Adrenal gland (tissue), 12 donors: ENCODE results near the gene AIFM2. TPM values are rescaled to one million over a fixed set of nuclear protein-coding genes. Genes with fewer than 3 reads are reported as not detected.

Source experiments
- DNase-seq, 7 donors: peaks; one replicate each; pipeline ENCODE4 v3.0.0-alpha.2; 2019 to 2020
- H3K27ac ChIP-seq, 5 donors: fragments of 200-600 bp; sonication (generic) in 4 of 5; 1 replicate in 3 of 5; 2 replicates in 2 of 5; pipeline versions ENCODE4 v1.5.1 to v1.8.0; 2016 to 2020; ENCODE audit warnings: mild to moderate bottlenecking in 1 of 5
- H3K27me3 ChIP-seq: fragments of 200-600 bp; 2 replicates; pipeline ENCODE4 v1.8.0; 2021
- H3K36me3 ChIP-seq, 2 donors: fragments of 200-600 bp; replicated peaks in 1 of 2; 1 replicate in 1 of 2; 2 replicates in 1 of 2; pipeline versions ENCODE4 v1.5.1 to v1.8.0; 2018 to 2022
- H3K4me1 ChIP-seq, 2 donors: fragments of 200-600 bp; replicated peaks in 1 of 2; 1 replicate in 1 of 2; 2 replicates in 1 of 2; pipeline versions ENCODE4 v1.5.1 to v1.8.0; 2018 to 2021
- H3K4me3 ChIP-seq, 4 donors: fragments of 200-600 bp; sonication (generic) in 3 of 4; one replicate each; pipeline ENCODE4 v1.5.1; 2016 to 2018
- H3K9me3 ChIP-seq, 3 donors: fragments of 200-600 bp; sonication (generic) in 1 of 3; replicated peaks in 1 of 3; 1 replicate in 2 of 3; 2 replicates in 1 of 3; pipeline versions ENCODE4 v1.5.1 to v1.8.0; 2016 to 2021
- POLR2A ChIP-seq, 2 donors: fragments of 450-650 bp; IDR thresholded peaks; one replicate each; pipeline ENCODE4 v1.6.1; 2017; ENCODE audit warnings: antibody characterized with exemption in 2 of 2, mild to moderate bottlenecking in 2 of 2, moderate library complexity in 1 of 2
- WGBS, 4 donors: extraction: QIAGEN DNeasy Blood & Tissue Kit in 2 of 4; methylation state at CpG; one replicate each; pipeline versions ENCODE4 v1.1.5 to v1.1.7; 2013 to 2017; 5-methylcytosine and 5-hydroxymethylcytosine counted together
- intact Hi-C, 2 donors: fragments of 100-400 bp; cut with DNase I; formaldehyde crosslinking; loops; one replicate each; pipeline versions ENCODE4 v1.14.1 to v1.15.0; 2022 to 2023
- polyA plus RNA-seq, 3 donors: library from polyadenylated mRNA; stranded (reverse); fragments of 200-250 nt in 2 of 3; fragments of 350-450 nt in 1 of 3; fragmentation: Illumina TruSeq in 1 of 3; extraction: RNeasy Lipid Tissue Mini Kit (QIAGEN cat#74804) in 1 of 3; gene quantifications; one replicate each; pipeline ENCODE4 v1.2.3, GENCODE V29; 2013 to 2014
- total RNA-seq, 9 donors: library from RNA; depleted of rRNA in 4 of 9; stranded (reverse); fragments of >200 nt in 4 of 9; fragments of 120-200 nt in 1 of 9; fragmentation: NEBNext Ultra II Directional in 1 of 9; extraction: Animal tissue kit (Norgen Biotek cat#: 25700) in 1 of 9; gene quantifications; one replicate each; pipeline versions ENCODE4 v1.1.0 to v1.2.4, GENCODE V29; 2013 to 2023
- TF ChIP-seq, protein P1 (sequence below), 6 experiments: fragments of 450-650 bp in 4 of 6; fragments of 200-600 bp in 2 of 6; sonication (generic) in 1 of 6; IDR thresholded peaks; 1 replicate in 5 of 6; 2 replicates in 1 of 6; pipeline versions ENCODE4 v1.5.1 to v1.8.0; 2016 to 2021; ENCODE audit warnings: antibody characterized with exemption in 6 of 6, mild to moderate bottlenecking in 2 of 6, moderate library complexity in 1 of 6
- donor health status: healthy with polysubstance abuse.
- donor health status: Bipolar disorder and iron deficiency.
- donor health status: DM: yes; HTN: yes; CAD: no.
- donor health status: DM: no; HTN: no; CAD: no.
- donor health status: DM: no; HTN: no; CAD: no.
- donor health status: DM: yes; HTN: yes; CAD: no.

AIFM2 gene
- total and polyA plus RNA-seq, 12 donors, result 7.4 to 31.2 (median 12.7) TPM

DNA sequence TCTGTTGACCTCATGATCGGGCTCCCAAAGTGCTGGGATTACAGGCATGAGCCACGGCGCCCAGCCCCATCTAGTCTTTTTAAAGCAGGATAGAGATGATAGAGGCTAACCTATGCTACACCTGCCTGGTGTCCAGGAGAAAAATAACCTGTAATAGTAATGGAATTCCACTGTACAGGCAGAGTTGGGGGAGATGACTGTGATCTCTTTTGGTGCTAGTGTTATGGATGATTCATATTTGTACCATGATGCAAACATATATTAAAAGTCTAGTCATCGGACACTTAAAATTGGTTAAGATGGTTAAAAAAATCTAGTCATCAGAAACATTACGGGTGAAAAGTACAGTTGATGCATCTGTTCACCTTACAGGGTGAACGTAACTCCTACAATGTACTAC, 43.8 kb upstream of the AIFM2 start:
- Histone ChIP-seq H3K27me3 (no peaks in the 10 kb centered on the region), H3K27ac (no peak overlapping the region), H3K9me3 (no peaks in the 10 kb centered on the region), H3K4me1 (peaks cover 0 to 7% of the 10 kb centered on the region in 2 donors), H3K36me3 (no peaks in the 10 kb centered on the region), H3K4me3 (no peak overlapping the region)
- TF ChIP-seq POLR2A (IDR thresholded peaks at IDR 0.05), result no peak
- TF ChIP-seq, protein P1, sequence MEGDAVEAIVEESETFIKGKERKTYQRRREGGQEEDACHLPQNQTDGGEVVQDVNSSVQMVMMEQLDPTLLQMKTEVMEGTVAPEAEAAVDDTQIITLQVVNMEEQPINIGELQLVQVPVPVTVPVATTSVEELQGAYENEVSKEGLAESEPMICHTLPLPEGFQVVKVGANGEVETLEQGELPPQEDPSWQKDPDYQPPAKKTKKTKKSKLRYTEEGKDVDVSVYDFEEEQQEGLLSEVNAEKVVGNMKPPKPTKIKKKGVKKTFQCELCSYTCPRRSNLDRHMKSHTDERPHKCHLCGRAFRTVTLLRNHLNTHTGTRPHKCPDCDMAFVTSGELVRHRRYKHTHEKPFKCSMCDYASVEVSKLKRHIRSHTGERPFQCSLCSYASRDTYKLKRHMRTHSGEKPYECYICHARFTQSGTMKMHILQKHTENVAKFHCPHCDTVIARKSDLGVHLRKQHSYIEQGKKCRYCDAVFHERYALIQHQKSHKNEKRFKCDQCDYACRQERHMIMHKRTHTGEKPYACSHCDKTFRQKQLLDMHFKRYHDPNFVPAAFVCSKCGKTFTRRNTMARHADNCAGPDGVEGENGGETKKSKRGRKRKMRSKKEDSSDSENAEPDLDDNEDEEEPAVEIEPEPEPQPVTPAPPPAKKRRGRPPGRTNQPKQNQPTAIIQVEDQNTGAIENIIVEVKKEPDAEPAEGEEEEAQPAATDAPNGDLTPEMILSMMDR (IDR thresholded peaks at IDR 0.05), result no peak
- intact Hi-C loops, result no loop called here
- DNase-seq, result no peak
- 69 to 92% (median 76%) methylated on average over 5 to 6 of the region's 6 CpGs for WGBS, 4 donors

DNA sequence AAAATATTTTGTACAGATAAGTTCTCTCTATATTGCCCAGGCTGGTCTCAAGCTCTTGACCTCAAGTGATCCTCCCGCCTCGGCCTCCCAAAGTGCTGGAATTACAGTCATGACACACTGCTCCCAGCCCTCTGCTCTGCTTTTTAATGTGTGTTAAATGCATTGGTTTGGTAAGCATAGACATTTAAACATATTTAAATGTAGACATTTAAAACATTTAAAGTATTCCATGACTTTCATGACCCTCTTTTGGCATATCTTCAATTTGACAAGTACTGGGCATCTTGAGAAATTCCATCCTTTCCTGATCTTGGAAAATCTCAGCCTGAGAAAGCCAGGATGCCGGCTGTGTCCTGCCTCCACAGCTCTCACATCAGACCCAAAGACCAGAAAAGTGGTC, 42.9 kb upstream of the AIFM2 start:
- Histone ChIP-seq H3K4me1 (peaks cover 0 to 12% of the 10 kb centered on the region in 2 donors), H3K27ac (no peak overlapping the region), H3K9me3 (no peaks in the 10 kb centered on the region), H3K4me3 (no peak overlapping the region), H3K36me3 (no peaks in the 10 kb centered on the region), H3K27me3 (no peaks in the 10 kb centered on the region)
- 89 to 96% (median 94%) methylated on average over 3 of the region's 3 CpGs for WGBS, 4 donors
- intact Hi-C loops, result no loop called here
- TF ChIP-seq, protein P1 (IDR thresholded peaks at IDR 0.05), result no peak
- no peak for TF ChIP-seq POLR2A (IDR thresholded peaks at IDR 0.05)
- DNase-seq, result no peak

DNA sequence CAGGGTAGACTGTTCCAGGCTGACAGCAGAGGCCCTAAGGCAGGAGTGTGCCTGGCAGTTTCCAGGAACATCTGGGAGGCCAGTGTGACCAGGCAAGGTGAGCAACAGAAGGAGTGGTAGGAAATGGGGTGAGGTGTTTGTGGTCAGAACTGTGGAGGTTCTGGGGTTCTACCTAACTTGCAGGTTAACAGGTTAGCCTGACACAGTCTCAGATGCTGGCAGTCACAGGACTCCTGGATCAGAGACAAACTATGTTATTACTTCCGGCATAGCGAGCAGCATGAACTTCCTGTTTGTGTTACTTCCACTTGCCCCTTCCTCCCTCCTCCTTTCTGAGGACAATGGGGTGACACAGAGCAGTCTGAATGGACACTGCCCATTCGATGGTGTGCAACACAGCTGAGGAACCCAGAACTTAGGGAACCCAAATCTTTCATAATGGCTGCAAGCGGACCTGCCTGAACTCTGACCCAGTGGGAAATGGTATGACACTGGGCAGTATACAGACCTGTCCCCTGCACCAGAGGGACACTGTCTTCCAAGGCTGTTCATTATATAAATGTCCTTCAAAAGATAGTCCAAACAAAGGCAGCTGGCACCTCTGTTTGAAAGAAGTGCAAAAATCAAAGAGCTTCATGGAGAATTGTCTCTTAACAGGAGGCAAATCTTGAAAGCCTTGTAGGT, 41.6 kb upstream of the AIFM2 start:
- no peaks in the 10 kb centered on the region for H3K36me3 ChIP-seq
- intact Hi-C loops, result no loop called here
- no peak overlapping the region for H3K4me3 ChIP-seq
- no peak for DNase-seq
- H3K27ac ChIP-seq, result peak overlapping the region in 1 of 5 donors; percentile 15
- peaks cover 2 to 16% of the 10 kb centered on the region in 2 donors for H3K4me1 ChIP-seq
- TF ChIP-seq POLR2A (IDR thresholded peaks at IDR 0.05), result no peak
- TF ChIP-seq, protein P1 (IDR thresholded peaks at IDR 0.05), result no peak
- no peaks in the 10 kb centered on the region for H3K27me3 ChIP-seq
- H3K9me3 ChIP-seq, result no peaks in the 10 kb centered on the region
- WGBS, 4 donors, result 44 to 52% (median 48%) methylated on average over 3 to 4 of the region's 4 CpGs

DNA sequence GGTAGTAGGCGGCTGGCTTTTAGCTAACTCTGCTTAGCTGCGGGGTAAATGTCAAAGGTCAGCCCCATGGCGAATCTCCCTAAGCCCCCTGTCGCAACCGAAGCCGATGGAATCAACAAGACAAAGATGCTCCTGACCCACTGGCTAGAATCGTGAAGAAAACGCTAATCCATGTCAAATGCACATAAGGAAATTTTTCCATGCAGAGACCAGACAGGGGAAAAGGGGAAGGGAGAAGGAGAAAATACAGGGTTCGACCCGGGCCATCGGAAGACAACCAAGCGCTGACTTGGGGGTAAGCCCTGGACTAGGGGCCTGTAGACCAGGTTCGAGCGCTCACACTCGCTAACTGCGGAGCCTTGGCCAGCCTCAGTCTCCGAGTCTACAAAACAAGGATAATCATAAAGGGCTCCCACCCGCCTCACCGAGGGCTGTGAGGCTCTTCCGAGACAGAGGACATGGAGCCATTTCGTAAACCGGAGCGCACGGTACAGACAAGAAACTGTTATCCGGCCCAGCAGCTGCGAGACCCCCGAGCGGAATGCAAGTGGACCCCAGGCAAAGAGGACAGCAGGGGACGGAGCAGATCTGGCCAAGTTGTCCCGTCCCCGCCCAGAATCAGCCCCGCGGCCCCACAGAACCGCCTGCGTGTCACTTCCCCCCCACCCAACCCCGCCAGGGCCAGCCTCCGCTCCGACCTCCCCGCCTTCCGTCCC, 37.2 kb upstream of the AIFM2 start:
- H3K36me3 ChIP-seq, result peaks cover 0 to 11% of the 10 kb centered on the region in 2 donors
- H3K27ac ChIP-seq, result peak overlapping the region; percentile 45 to 96 (median 91)
- H3K4me3 ChIP-seq, result peak overlapping the region; percentile 75 to 85 (median 81)
- DNase-seq, result peak in 1 of 7 donors; percentile 73
- H3K9me3 ChIP-seq, result no peaks in the 10 kb centered on the region
- no peak for TF ChIP-seq POLR2A (IDR thresholded peaks at IDR 0.05)
- TF ChIP-seq, protein P1 (IDR thresholded peaks at IDR 0.05), result no peak
- peaks cover 7 to 47% of the 10 kb centered on the region in 2 donors for H3K4me1 ChIP-seq
- WGBS, 4 donors, result 0 to 1% (median 1%) methylated on average over 23 to 40 of the region's 40 CpGs
- no peaks in the 10 kb centered on the region for H3K27me3 ChIP-seq
- intact Hi-C loops, result no loop called here
